GM12801 (cell line): ENCODE results near the gene CPLX3.

Source experiments
- CTCF ChIP-seq: IDR thresholded peaks from one replicate; pipeline ENCODE4 v1.5.1; 2011; ENCODE audit warnings: control low read depth; ENCODE audit not compliant: insufficient read length; ENCODE audit errors: extremely low read depth

CPLX3 gene

DNA sequence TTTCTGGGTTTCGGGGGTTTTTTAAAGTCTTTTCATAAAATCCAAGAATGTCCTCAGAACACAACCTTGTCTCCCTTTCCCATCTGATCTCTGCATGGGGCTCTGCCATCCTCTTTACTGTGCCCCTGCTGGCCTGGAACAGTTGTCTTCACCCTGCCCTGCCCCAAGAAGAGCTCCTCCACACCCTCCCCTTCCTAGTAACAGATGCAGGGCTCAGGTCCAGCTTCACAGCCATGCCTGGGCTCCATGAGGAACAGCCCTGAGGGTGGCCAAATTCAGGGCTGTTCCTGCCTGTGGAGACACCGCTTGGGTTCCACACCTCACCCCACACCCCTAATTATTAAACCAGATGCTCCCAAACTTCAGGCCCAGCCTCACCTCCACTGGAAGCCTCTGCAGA is 29.4 kb downstream of the CPLX3 start:
- TF ChIP-seq CTCF: no peak

DNA sequence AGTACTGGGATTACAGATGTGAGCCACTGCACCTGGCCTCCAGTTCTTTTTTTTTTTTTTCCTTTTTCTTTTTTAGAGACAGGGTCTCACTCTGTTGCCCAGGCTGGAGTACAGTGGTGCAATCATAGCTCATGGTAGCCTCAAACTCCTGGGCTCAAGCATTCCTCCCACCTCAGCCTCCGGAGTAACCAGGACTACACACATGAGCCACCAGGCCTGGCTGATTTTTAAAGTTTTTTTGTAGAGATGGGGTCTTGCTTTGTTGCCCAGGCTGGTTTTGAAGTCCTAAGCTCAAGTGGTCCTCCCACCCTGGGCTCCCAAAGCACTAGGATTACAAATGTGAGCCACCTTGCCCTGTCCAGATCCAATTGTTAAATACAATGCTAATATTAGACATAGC is 30.1 kb downstream of the CPLX3 start:
- TF ChIP-seq CTCF: no peak

- TF ChIP-seq CTCF: no peak
Observed at GRCh38 chr15:74857082-74857655, 30.7 kb downstream of the CPLX3 start.

DNA sequence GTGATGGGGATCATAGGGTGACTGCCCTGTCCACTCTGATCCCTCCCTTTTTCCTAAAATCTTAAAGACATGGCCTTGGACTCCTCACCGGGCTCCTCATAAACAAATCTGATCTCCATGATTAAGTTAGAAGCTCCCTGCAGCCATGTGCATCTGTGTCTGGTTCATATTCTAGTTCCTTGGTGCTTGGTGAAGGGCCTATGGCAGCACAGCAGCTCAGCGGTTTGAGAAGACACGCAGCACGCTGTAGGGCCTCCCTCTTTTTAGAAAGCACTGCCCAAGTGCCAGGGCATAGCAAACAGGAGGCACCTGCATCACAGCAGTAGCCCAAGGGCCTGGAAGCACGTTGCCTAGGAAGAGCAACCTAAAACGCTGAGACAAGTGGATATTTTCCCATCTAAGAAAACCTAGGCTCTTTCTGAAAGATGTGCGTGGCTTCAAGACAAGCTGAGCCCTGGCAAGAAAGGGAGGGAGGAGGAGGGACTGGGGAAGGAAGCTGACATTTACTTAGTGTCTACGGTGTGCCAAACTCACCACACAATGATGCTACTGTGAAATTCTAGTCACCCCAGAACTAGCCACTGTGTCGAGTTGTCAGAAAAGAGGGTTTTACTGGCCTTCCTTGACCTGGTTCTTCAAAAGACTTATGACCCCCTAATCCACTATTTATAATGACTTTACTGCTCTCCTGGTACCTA is 31.4 kb downstream of the CPLX3 start:
- TF ChIP-seq CTCF: no peak

DNA sequence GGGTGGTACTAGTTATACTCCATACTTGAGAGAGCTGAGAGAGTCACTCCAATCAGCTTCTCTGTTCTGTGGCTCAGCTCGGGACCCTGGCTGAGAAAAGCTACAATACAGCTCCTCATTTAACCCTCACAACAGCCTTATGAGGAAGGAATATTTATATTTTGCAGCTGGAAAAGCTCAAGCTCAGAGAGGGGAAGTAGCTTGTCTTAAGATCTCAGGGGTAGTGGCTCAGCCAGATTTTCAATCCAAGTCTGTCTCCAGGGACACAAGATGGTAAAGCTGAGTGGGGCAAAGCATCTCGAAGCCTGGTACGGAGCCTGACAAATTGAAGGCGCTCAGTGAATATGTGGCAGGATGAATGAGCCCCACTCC is 31.9 kb downstream of the CPLX3 start:
- no peak for TF ChIP-seq CTCF

- TF ChIP-seq CTCF: no peak
Observed at GRCh38 chr15:74863239-74864056, 37.0 kb downstream of the CPLX3 start.

DNA sequence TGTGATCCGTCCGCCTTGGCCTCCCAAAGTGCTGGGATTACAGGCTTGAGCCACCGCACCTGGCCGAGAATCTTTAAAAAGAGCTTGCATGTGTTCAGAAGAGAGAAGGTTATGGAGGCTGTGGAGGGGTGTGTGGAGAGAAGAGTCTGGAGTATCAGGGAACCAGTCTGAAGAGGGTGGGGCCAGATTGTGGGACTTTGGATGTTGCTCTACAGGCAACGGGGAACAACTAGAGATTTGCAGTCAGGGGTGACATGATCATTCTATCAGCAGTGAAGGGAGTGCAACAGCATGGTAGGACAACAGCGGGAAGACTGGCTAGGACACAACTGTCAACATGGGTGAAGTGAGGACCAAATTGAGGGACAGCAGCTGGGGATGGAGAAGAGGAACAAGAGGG is 37.9 kb downstream of the CPLX3 start:
- no peak for TF ChIP-seq CTCF
